PC-3 (cell line): ENCODE results near the gene CASP4. TPM values are rescaled to one million over a fixed set of nuclear protein-coding genes. Genes with fewer than 3 reads are reported as not detected.

ENCODE experiments used
- ATAC-seq: fragments of 200-7000 bp; cut with Tn5 transposase; 2 replicates; pipeline ENCODE4 v1.9.1; 2020; ENCODE audit warnings: mild to moderate bottlenecking, moderate library complexity
- BruUV-seq: library from RNA; stranded (reverse); fragments of 400-500 nt; replicated peaks from 2 replicates; lab custom pipeline; 2021; lab: Mats Ljungman, UMichigan
- CTCF ChIA-PET: fragments of 300-600 bp; sonication (Branson Sonifier 250); formaldehyde crosslinking; loops from one replicate; lab custom pipeline; 2022; ENCODE audit warnings: antibody characterized with exemption; lab: Charles Lee
- POLR2A ChIA-PET: fragments of 300-600 bp; sonication (Branson Sonifier 250); formaldehyde crosslinking; loops from one replicate; lab custom pipeline; 2022; ENCODE audit warnings: antibody characterized with exemption; ENCODE audit not compliant: unreplicated experiment; lab: Charles Lee
- DNase-seq: peaks from one replicate; pipeline ENCODE4 v3.0.0-alpha.2; 2015
- H2AFZ ChIP-seq: fragments of 300-600 bp; sonication (generic); 2 replicates; pipeline ENCODE4 v1.6.0; 2016; ENCODE audit warnings: antibody characterized with exemption, low read length
- H3F3A ChIP-seq: fragments of 300-600 bp; sonication (generic); one replicate; pipeline ENCODE4 v1.6.0; 2017; ENCODE audit warnings: antibody characterized with exemption, low read length, control low read depth, mild to moderate bottlenecking; ENCODE audit not compliant: unreplicated experiment
- H3K27ac ChIP-seq: fragments of 300-600 bp; sonication (generic); 2 replicates; pipeline ENCODE4 v1.5.1; 2016; ENCODE audit warnings: mild to moderate bottlenecking, low read length
- H3K27me3 ChIP-seq: fragments of 300-600 bp; sonication (generic); 2 replicates; pipeline ENCODE4 v1.6.1; 2016; ENCODE audit warnings: low read length, mixed read lengths
- H3K36me3 ChIP-seq: fragments of 300-600 bp; sonication (generic); 2 replicates; pipeline ENCODE4 v1.6.1; 2016; ENCODE audit warnings: low read depth, mixed run types, low read length, mixed read lengths
- H3K4me1 ChIP-seq: fragments of 300-600 bp; sonication (generic); 2 replicates; pipeline ENCODE4 v1.5.1; 2016; ENCODE audit warnings: low read length; ENCODE audit not compliant: insufficient read depth
- H3K4me2 ChIP-seq: fragments of 300-600 bp; sonication (generic); 2 replicates; pipeline ENCODE4 v1.6.0; 2016; ENCODE audit warnings: low read length
- H3K4me3 ChIP-seq: fragments of 300-600 bp; sonication (generic); 2 replicates; pipeline ENCODE4 v1.5.1; 2016; ENCODE audit warnings: mild to moderate bottlenecking, low read length, mixed read lengths
- H3K79me2 ChIP-seq: fragments of 300-600 bp; sonication (generic); 2 replicates; pipeline ENCODE4 v1.6.1; 2017; ENCODE audit warnings: low read length, mixed read lengths
- H3K9ac ChIP-seq: fragments of 300-600 bp; sonication (generic); 2 replicates; pipeline ENCODE4 v1.6.0; 2016; ENCODE audit warnings: mild to moderate bottlenecking, low read length
- H3K9me2 ChIP-seq: fragments of 300-600 bp; sonication (generic); replicated peaks from 2 replicates; pipeline ENCODE4 v1.6.1; 2016; ENCODE audit warnings: mixed run types, low read length, mixed read lengths
- H3K9me3 ChIP-seq: fragments of 300-600 bp; sonication (generic); 2 replicates; pipeline ENCODE4 v1.6.1; 2016; ENCODE audit warnings: low read length, mixed read lengths
- H4K20me1 ChIP-seq: fragments of 300-600 bp; sonication (generic); 2 replicates; pipeline ENCODE4 v1.6.1; 2016; ENCODE audit warnings: low read length, mixed read lengths
- CTCF ChIP-seq: fragments of 300-600 bp; sonication (generic); conservative IDR thresholded peaks from 2 replicates; pipeline ENCODE4 v1.5.1; 2017; ENCODE audit warnings: antibody characterized with exemption, low read depth, mild to moderate bottlenecking, low read length
- EZH2 ChIP-seq: fragments of 300-600 bp; sonication (generic); IDR thresholded peaks from one replicate; pipeline ENCODE4 v1.6.1; 2017; ENCODE audit warnings: antibody characterized with exemption, mild to moderate bottlenecking, low read length; ENCODE audit not compliant: unreplicated experiment
- EZH2phosphoT487 ChIP-seq: fragments of 300-600 bp; sonication (generic); IDR thresholded peaks from 2 replicates; pipeline ENCODE4 v1.6.1; 2018; ENCODE audit warnings: mild to moderate bottlenecking, antibody characterized with exemption, low read length, borderline replicate concordance
- intact Hi-C: fragments of 100-400 bp; cut with micrococcal nuclease; formaldehyde crosslinking; loops from 2 replicates; pipeline ENCODE4 v1.9.0; 2023
- total RNA-seq: library from RNA; depleted of rRNA; stranded (reverse); fragments of >200 nt; gene quantifications from 2 replicates; pipeline ENCODE4 v1.2.3, GENCODE V29; 2014

The CASP4 gene
- total RNA-seq, 1 experiment from 2014 or later, result 40.9 TPM

GRCh38 chr11:104995001-104995408, 26.6 kb upstream of the CASP4 start:
- intact Hi-C loops, result loop anchor here (5.0 kb wide), 2 partner anchors 207 to 867 kb away; no protein-coding TSS in a partner anchor
- no peaks in the 10 kb centered on the region for H3K4me1 ChIP-seq
- DNase-seq (no peak), ATAC-seq (no peak)
- BruUV-seq, result no TSS peak
- H3K27me3 ChIP-seq, result no peaks in the 10 kb centered on the region
- no peaks in the 10 kb centered on the region for H4K20me1 ChIP-seq
- H3F3A ChIP-seq, result no peaks in the 10 kb centered on the region
- no peak overlapping the region for H3K4me2 ChIP-seq
- H3K9me3 ChIP-seq, result no peaks in the 10 kb centered on the region
- POLR2A ChIA-PET, result no interaction called here
- no peaks in the 10 kb centered on the region for H3K36me3 ChIP-seq
- H3K9me2 ChIP-seq, result no peaks in the 10 kb centered on the region
- H3K79me2 ChIP-seq, result no peaks in the 10 kb centered on the region
- H2AFZ ChIP-seq, result no peak overlapping the region
- CTCF ChIA-PET, result interaction anchor here (0.6 kb wide), 1 partner anchor 869 kb away, joined by 3 read pairs; no protein-coding TSS in a partner anchor
- no peak overlapping the region for H3K27ac ChIP-seq
- H3K4me3 ChIP-seq, result no peak overlapping the region
- no peak overlapping the region for H3K9ac ChIP-seq
- TF ChIP-seq CTCF, result no peak
- TF ChIP-seq EZH2, result no peak
- no peak for TF ChIP-seq EZH2phosphoT487

GRCh38 chr11:104992781-104993180, 24.4 kb upstream of the CASP4 start:
- DNase-seq (no peak), ATAC-seq (no peak)
- no peak overlapping the region for H3K9ac ChIP-seq
- H3K79me2 ChIP-seq, result no peaks in the 10 kb centered on the region
- H3K4me1 ChIP-seq, result no peaks in the 10 kb centered on the region
- H3F3A ChIP-seq, result no peaks in the 10 kb centered on the region
- TF ChIP-seq CTCF, result no peak
- no peak for TF ChIP-seq EZH2phosphoT487
- no peak for TF ChIP-seq EZH2
- H3K9me2 ChIP-seq, result no peaks in the 10 kb centered on the region
- POLR2A ChIA-PET, result no interaction called here
- no peaks in the 10 kb centered on the region; the same call in 1 of the 2 replicates for H3K36me3 ChIP-seq
- H3K4me2 ChIP-seq, result no peak overlapping the region
- H2AFZ ChIP-seq, result no peak overlapping the region
- H3K9me3 ChIP-seq, result no peaks in the 10 kb centered on the region
- CTCF ChIA-PET, result no interaction called here
- H4K20me1 ChIP-seq, result no peaks in the 10 kb centered on the region
- no peaks in the 10 kb centered on the region for H3K27me3 ChIP-seq
- BruUV-seq, result no TSS peak
- H3K4me3 ChIP-seq, result no peak overlapping the region
- intact Hi-C loops, result no loop called here
- H3K27ac ChIP-seq, result no peak overlapping the region

GRCh38 chr11:104991994-104992393, 23.6 kb upstream of the CASP4 start:
- no peak overlapping the region for H3K4me2 ChIP-seq
- no peak overlapping the region for H3K9ac ChIP-seq
- H3F3A ChIP-seq, result no peaks in the 10 kb centered on the region
- CTCF ChIA-PET, result no interaction called here
- no peak overlapping the region for H2AFZ ChIP-seq
- H3K27ac ChIP-seq, result no peak overlapping the region
- intact Hi-C loops, result no loop called here
- no peak for TF ChIP-seq EZH2phosphoT487
- TF ChIP-seq EZH2, result no peak
- TF ChIP-seq CTCF, result no peak
- no peaks in the 10 kb centered on the region for H3K4me1 ChIP-seq
- no peaks in the 10 kb centered on the region for H3K9me3 ChIP-seq
- no peaks in the 10 kb centered on the region for H3K9me2 ChIP-seq
- no peaks in the 10 kb centered on the region; the same call in 1 of the 2 replicates for H3K36me3 ChIP-seq
- POLR2A ChIA-PET, result no interaction called here
- H3K79me2 ChIP-seq, result no peaks in the 10 kb centered on the region
- no TSS peak for BruUV-seq
- no peaks in the 10 kb centered on the region for H3K27me3 ChIP-seq
- DNase-seq (no peak), ATAC-seq (no peak)
- H4K20me1 ChIP-seq, result no peaks in the 10 kb centered on the region
- H3K4me3 ChIP-seq, result no peak overlapping the region
